IMR-90 (cell line): ENCODE measurements around the gene USP9X. TPM values are rescaled to one million over a fixed set of nuclear protein-coding genes. Genes with fewer than 3 reads are reported as not detected.
A peak's percentile ranks its signal among the peaks of the same experiment; 100 is the strongest.

Experiments
- ATAC-seq: fragments of 200-7000 bp; cut with Tn5 transposase; 2 replicates; pipeline ENCODE4 v1.9.1; 2020; ENCODE audit warnings: low read depth, mild to moderate bottlenecking, moderate library complexity
- BruUV-seq: library from RNA; stranded (reverse); fragments of 400-500 nt; replicated peaks from 2 replicates; lab custom pipeline; 2021; lab: Mats Ljungman, UMichigan
- CTCF ChIA-PET: fragments of 300-600 bp; formaldehyde crosslinking; extraction: SDS; loops from one replicate; lab custom pipeline; 2021; ENCODE audit warnings: antibody characterized with exemption; lab: Yijun Ruan, JAX
- POLR2A ChIA-PET: fragments of 300-600 bp; sonication (Branson Sonifier 250); formaldehyde crosslinking; loops from one replicate; lab custom pipeline; 2022; ENCODE audit warnings: antibody characterized with exemption; ENCODE audit not compliant: unreplicated experiment; lab: Charles Lee
- DNase-seq: peaks from one replicate; pipeline ENCODE4 v3.0.0; 2013
- H2AFZ ChIP-seq: replicated peaks from 2 replicates; pipeline ENCODE3; 2013; ENCODE audit warnings: low read length, mild to moderate bottlenecking; ENCODE audit not compliant: poor library complexity
- H2AK5ac ChIP-seq: 2 replicates; pipeline ENCODE4 v1.6.1; 2013; ENCODE audit warnings: low read depth, low read length, inconsistent platforms
- H2AK9ac ChIP-seq: replicated peaks from 2 replicates; pipeline ENCODE3; 2013; ENCODE audit warnings: mild to moderate bottlenecking, low read depth, low read length, moderate library complexity; ENCODE audit not compliant: poor library complexity
- H2BK120ac ChIP-seq: 2 replicates; pipeline ENCODE4 v1.6.1; 2013; ENCODE audit warnings: low read depth, low read length, inconsistent platforms
- H2BK15ac ChIP-seq: 3 replicates; pipeline ENCODE4 v1.6.1; 2013; ENCODE audit warnings: low read depth, low read length, inconsistent platforms
- H2BK20ac ChIP-seq: 2 replicates; pipeline ENCODE4 v1.6.1; 2013; ENCODE audit warnings: low read depth, mild to moderate bottlenecking, inconsistent platforms, low read length, moderate library complexity
- H2BK5ac ChIP-seq: 2 replicates; pipeline ENCODE4 v1.6.1; 2013; ENCODE audit warnings: mild to moderate bottlenecking, low read depth, low read length, inconsistent platforms; ENCODE audit not compliant: poor library complexity, severe bottlenecking
- H3K14ac ChIP-seq: replicated peaks from 2 replicates; pipeline ENCODE4 v1.6.1; 2013; ENCODE audit warnings: low read depth, low read length, inconsistent platforms
- H3K18ac ChIP-seq: 2 replicates; pipeline ENCODE4 v1.6.1; 2013; ENCODE audit warnings: low read depth, low read length, control low read depth
- H3K23ac ChIP-seq: 2 replicates; pipeline ENCODE4 v1.6.1; 2013; ENCODE audit warnings: low read depth, low read length, inconsistent platforms
- H3K27ac ChIP-seq: 2 replicates; pipeline ENCODE4 v1.5.1; 2013; ENCODE audit warnings: mild to moderate bottlenecking, control low read depth, low read length; ENCODE audit not compliant: insufficient read depth
- H3K27me3 ChIP-seq: 2 replicates; pipeline ENCODE4 v1.6.1; 2013; ENCODE audit warnings: low read length; ENCODE audit not compliant: control insufficient read depth, insufficient read depth
- H3K36me3 ChIP-seq: 2 replicates; pipeline ENCODE4 v1.6.1; 2013; ENCODE audit warnings: low read length, mixed read lengths; ENCODE audit not compliant: control insufficient read depth, insufficient read depth
- H3K4ac ChIP-seq: 2 replicates; pipeline ENCODE4 v1.6.1; 2013; ENCODE audit warnings: low read depth, low read length, inconsistent platforms
- H3K4me1 ChIP-seq: 2 replicates; pipeline ENCODE4 v1.6.1; 2013; ENCODE audit warnings: low read length, mixed read lengths; ENCODE audit not compliant: control insufficient read depth, insufficient read depth
- H3K4me2 ChIP-seq: 2 replicates; pipeline ENCODE4 v1.6.1; 2013; ENCODE audit warnings: low read depth, mild to moderate bottlenecking, control low read depth, low read length, moderate library complexity
- H3K4me3 ChIP-seq: 2 replicates; pipeline ENCODE4 v1.5.1; 2013; ENCODE audit warnings: low read depth, mild to moderate bottlenecking, control low read depth, low read length, moderate library complexity; ENCODE audit not compliant: insufficient read depth
- H3K56ac ChIP-seq: 2 replicates; pipeline ENCODE4 v1.6.1; 2013; ENCODE audit warnings: low read length, inconsistent platforms; ENCODE audit not compliant: insufficient read depth; ENCODE audit errors: extremely low read depth
- H3K79me1 ChIP-seq, 2 experiments: 2 replicates each; pipeline ENCODE4 v1.6.1; 2013; ENCODE audit warnings: low read length in 2 of 2, inconsistent platforms in 1 of 2, low read depth in 1 of 2
- H3K9ac ChIP-seq: 2 replicates; pipeline ENCODE4 v1.6.1; 2013; ENCODE audit warnings: low read depth, low read length, control low read depth
- H3K9me1 ChIP-seq: 2 replicates; pipeline ENCODE4 v1.6.1; 2013; ENCODE audit warnings: low read length, inconsistent platforms; ENCODE audit not compliant: insufficient read depth
- H3K9me3 ChIP-seq: 2 replicates; pipeline ENCODE4 v1.6.1; 2013; ENCODE audit warnings: low read length; ENCODE audit not compliant: control insufficient read depth, insufficient read depth
- H4K20me1 ChIP-seq: 2 replicates; pipeline ENCODE4 v1.6.1; 2013; ENCODE audit warnings: low read length, inconsistent platforms; ENCODE audit not compliant: insufficient read depth
- H4K5ac ChIP-seq: 2 replicates; pipeline ENCODE4 v1.6.1; 2013; ENCODE audit warnings: mild to moderate bottlenecking, low read depth, low read length, control low read depth
- H4K8ac ChIP-seq, 2 experiments: 2 replicates each; pipeline ENCODE4 v1.6.1; 2013; ENCODE audit warnings: low read depth in 2 of 2, low read length in 2 of 2, control low read depth in 1 of 2, inconsistent platforms in 1 of 2
- H4K91ac ChIP-seq: 2 replicates; pipeline ENCODE4 v1.6.1; 2013; ENCODE audit warnings: low read depth, low read length, inconsistent platforms; ENCODE audit not compliant: insufficient read depth
- CHD1 ChIP-seq: IDR thresholded peaks from 2 replicates; pipeline ENCODE4 v1.6.1; 2012; ENCODE audit warnings: low read depth, low read length, improper control_type of control experiment
- CTCF ChIP-seq: conservative IDR thresholded peaks from 2 replicates; pipeline ENCODE4 v1.5.1; 2012; ENCODE audit warnings: mild to moderate bottlenecking, low read depth, low read length, improper control_type of control experiment
- FOS ChIP-seq: fragments of 150-350 bp; IDR thresholded peaks from 2 replicates; pipeline ENCODE4 v1.6.1; 2016; ENCODE audit warnings: low read depth, low read length
- MAFK ChIP-seq: IDR thresholded peaks from 2 replicates; pipeline ENCODE4 v1.6.1; 2012; ENCODE audit warnings: low read depth, low read length, improper control_type of control experiment
- MAZ ChIP-seq: IDR thresholded peaks from 2 replicates; pipeline ENCODE4 v1.6.1; 2012; ENCODE audit warnings: low read depth, mild to moderate bottlenecking, low read length, improper control_type of control experiment, moderate library complexity, borderline replicate concordance
- WGBS, 2 experiments: methylation state at CpG; one replicate each; pipeline versions ENCODE4 v1.1.5 to v1.1.7; 2013; ENCODE audit warnings: missing lambda C conversion rate in 2 of 2; ENCODE audit not compliant: insufficient read length in 1 of 2; ENCODE audit errors: extremely low coverage in 2 of 2; 5-methylcytosine and 5-hydroxymethylcytosine counted together
- dilution Hi-C: fragments of 300-500 bp; cut with HindIII; formaldehyde crosslinking; loops from one replicate; pipeline ENCODE4 v1.14.3; 2018; ENCODE audit warnings: low sequenced_read_pairs; ENCODE audit not compliant: unreplicated experiment
- in situ Hi-C: fragments of 300-500 bp; cut with MboI; formaldehyde crosslinking; loops from 3 replicates; pipeline ENCODE4 v1.14.3; 2019; ENCODE audit warnings: low sequenced_read_pairs, inconsistent platforms, mixed read lengths
- intact Hi-C: fragments of 100-400 bp; cut with micrococcal nuclease; formaldehyde crosslinking; loops from 2 replicates; pipeline ENCODE4 v1.10.0; 2022
- polyA plus RNA-seq, 3 experiments: library from polyadenylated mRNA; depleted of rRNA; stranded (reverse); fragments of >200 nt; gene quantifications; 2 replicates each; pipeline ENCODE4 v1.2.3, GENCODE V29; 2012; ENCODE audit warnings: low replicate concordance in 1 of 3
- total RNA-seq: library from RNA; depleted of rRNA; stranded (reverse); fragments of >200 nt; gene quantifications from 2 replicates; pipeline ENCODE4 v1.2.3, GENCODE V29; 2012

Gene USP9X
- total and polyA plus RNA-seq, 2 of the 4 experiments (the other 2 are of a cell fraction), result 17.5 to 104 TPM

GRCh38 chrX:41200785-41201184 is 115.5 kb downstream of the USP9X start:
- Histone ChIP-seq H3K4me1 (no peaks in the 10 kb centered on the region), H2BK120ac (no peak overlapping the region), H4K5ac (no peak overlapping the region), H4K20me1 (no peaks in the 10 kb centered on the region; the same call in 1 of the 2 replicates), H3K4ac (no peak overlapping the region), H2BK5ac (no peak overlapping the region), H4K8ac (no peak overlapping the region), H3K4me3 (no peak overlapping the region), H3K18ac (no peak overlapping the region), H2AFZ (no peak overlapping the region), H3K27me3 (no peaks in the 10 kb centered on the region), H2BK20ac (no peak overlapping the region), H3K27ac (no peak overlapping the region), H4K91ac (no peak overlapping the region), H2AK9ac (no peak overlapping the region), H2BK15ac (no peak overlapping the region), H3K23ac (no peak overlapping the region), H3K79me1 (no peaks in the 10 kb centered on the region; a peak in 2 of 4 replicates), H2AK5ac (no peak overlapping the region), H3K36me3 (peaks cover 23% of the 10 kb centered on the region), H3K9ac (no peak overlapping the region), H3K14ac (no peak overlapping the region), H3K4me2 (no peak overlapping the region), H3K9me1 (no peaks in the 10 kb centered on the region), H3K9me3 (no peaks in the 10 kb centered on the region), H3K56ac (no peak overlapping the region)
- no peak for DNase-seq
- dilution Hi-C loops, result no loop called here
- POLR2A ChIA-PET, result no interaction called here
- no CpG with 5 or more reads among the region's 7 CpGs for WGBS, 2 experiments
- in situ Hi-C loops, result no loop called here
- TF ChIP-seq MAFK, result peak; percentile 53
- no peak for TF ChIP-seq MAZ
- TF ChIP-seq FOS, result no peak
- no peak for TF ChIP-seq CTCF
- no peak for TF ChIP-seq CHD1
- CTCF ChIA-PET, result no interaction called here
- intact Hi-C loops, result no loop called here
- no peak for ATAC-seq
- no TSS peak for BruUV-seq
